Kidney epithelial cell (primary cell): ENCODE data around the gene C1orf87. TPM values are rescaled to one million over a fixed set of nuclear protein-coding genes. Genes with fewer than 3 reads are reported as not detected.

Experiments used
- DNase-seq: peaks from one replicate; pipeline ENCODE4 v3.0.0-alpha.2; 2010; ENCODE audit warnings: low read depth
- H3K27me3 ChIP-seq: 2 replicates; pipeline ENCODE4 v1.6.0; 2011; ENCODE audit warnings: low read length; ENCODE audit not compliant: control insufficient read depth, insufficient read depth
- H3K36me3 ChIP-seq: 2 replicates; pipeline ENCODE4 v1.5.1; 2011; ENCODE audit warnings: low read length; ENCODE audit not compliant: control insufficient read depth, insufficient read depth
- H3K4me3 ChIP-seq: 2 replicates; pipeline ENCODE4 v1.5.1; 2011; ENCODE audit warnings: low read depth, mild to moderate bottlenecking, control low read depth, low read length
- CTCF ChIP-seq: IDR thresholded peaks from 2 replicates; pipeline ENCODE4 v1.5.1; 2011; ENCODE audit warnings: mild to moderate bottlenecking, moderate library complexity, low read length, control low read depth, inconsistent platforms; ENCODE audit not compliant: insufficient read depth, poor library complexity, severe bottlenecking
- total RNA-seq: library from RNA; depleted of rRNA; stranded (reverse); fragments of >200 nt; gene quantifications from 2 replicates; pipeline ENCODE4 v1.2.3, GENCODE V29; 2015

C1orf87 gene
- total RNA-seq, 1 donor from 2014 or later = not detected

DNA sequence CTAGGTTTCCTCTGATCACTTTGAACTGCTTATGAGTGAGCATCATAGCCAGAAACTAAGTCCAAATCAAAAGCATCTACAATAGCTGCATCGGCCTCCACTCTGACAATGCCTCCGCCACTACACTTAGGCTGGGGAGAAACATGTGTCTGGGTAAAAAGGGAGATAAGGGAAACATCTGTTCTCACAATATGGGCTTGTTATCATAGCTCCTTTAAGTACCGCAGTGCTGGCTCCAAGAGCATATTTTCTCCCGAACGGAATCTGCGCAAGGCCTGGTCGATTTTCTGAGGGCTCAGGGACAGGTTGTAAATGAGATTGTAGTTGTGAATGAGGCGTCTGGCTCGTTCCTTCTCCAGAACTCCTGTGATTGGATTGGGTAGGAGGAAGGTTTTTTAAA is 83.1 kb downstream of the C1orf87 start:
- DNase-seq = no peak
- no peak for TF ChIP-seq CTCF
- no peaks in the 10 kb centered on the region for H3K27me3 ChIP-seq
- no peaks in the 10 kb centered on the region for H3K36me3 ChIP-seq
- H3K4me3 ChIP-seq = no peak overlapping the region

DNA sequence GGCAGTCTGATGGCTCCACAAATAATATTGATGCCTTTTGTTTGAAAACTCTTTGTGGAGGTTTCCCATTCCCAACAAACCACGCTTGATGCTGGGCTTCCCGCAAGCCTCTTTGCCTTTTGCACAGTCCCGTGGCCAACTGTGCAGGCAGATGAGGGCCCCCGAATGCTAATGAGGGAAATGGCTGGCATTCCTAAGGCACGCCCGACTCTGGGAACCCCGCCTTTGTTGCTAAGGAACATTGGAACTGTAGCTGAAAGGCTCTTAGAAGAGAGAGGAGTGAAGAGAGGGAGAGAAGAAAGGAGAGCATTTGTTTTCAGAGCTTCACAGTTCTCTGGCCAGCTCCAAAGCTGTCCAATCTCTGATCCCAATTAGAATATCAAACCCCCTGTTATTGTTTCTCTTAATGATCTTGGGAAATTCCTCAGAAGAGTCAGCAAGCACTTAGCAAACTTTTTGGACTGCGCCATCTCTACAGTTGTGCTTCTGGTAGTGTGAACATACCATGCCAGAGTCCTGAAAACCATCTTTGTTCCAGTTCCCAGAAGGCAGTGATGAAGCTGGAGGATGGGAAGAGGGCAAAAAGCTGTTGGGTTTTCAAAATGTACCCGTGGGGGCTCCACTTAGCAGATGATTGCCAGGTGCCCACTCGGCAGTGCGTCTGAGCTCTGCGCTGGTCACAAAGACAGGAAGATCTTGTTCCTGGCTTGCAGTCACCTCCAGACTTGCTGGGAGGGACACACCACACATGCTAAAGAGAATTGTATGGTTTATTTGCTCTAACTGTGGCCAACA is 86.9 kb downstream of the C1orf87 start:
- no peak for DNase-seq
- Histone ChIP-seq H3K27me3 (no peaks in the 10 kb centered on the region), H3K36me3 (no peaks in the 10 kb centered on the region), H3K4me3 (no peak overlapping the region)
- no peak for TF ChIP-seq CTCF

- Histone ChIP-seq H3K27me3 (no peaks in the 10 kb centered on the region), H3K4me3 (no peak overlapping the region), H3K36me3 (no peaks in the 10 kb centered on the region)
- DNase-seq = no peak
- TF ChIP-seq CTCF = no peak
Measured at GRCh38 chr1:59985911-59986515, 87.6 kb downstream of the C1orf87 start.

DNA sequence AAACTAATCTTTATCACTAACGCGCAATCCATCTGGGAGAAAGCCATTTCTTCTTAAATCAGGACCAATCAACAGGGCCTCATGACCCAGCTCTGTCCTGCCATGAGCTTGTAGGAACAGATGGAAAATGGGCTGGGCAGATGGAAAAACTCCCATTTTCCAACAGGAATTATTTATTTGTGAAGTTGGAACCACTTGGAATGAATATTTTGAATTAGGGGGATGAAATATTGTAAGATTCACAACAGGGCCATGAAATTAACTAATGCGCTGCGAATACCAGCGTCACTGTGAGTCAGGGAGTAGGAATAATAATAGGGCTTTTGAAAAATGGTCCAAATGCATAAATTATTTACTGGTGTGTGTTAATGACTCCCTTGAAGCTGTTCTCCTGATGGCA is 93.9 kb downstream of the C1orf87 start:
- DNase-seq = no peak
- peaks cover 2% of the 10 kb centered on the region for H3K27me3 ChIP-seq
- H3K36me3 ChIP-seq = no peaks in the 10 kb centered on the region
- no peak for TF ChIP-seq CTCF
- H3K4me3 ChIP-seq = no peak overlapping the region

- H3K27me3 ChIP-seq = peaks cover 2% of the 10 kb centered on the region
- DNase-seq = no peak
- H3K36me3 ChIP-seq = no peaks in the 10 kb centered on the region
- no peak for TF ChIP-seq CTCF
- no peak overlapping the region for H3K4me3 ChIP-seq
Measured at GRCh38 chr1:59978511-59978910, 95.1 kb downstream of the C1orf87 start.
